HepG2 (cell line): Measurements from ENCODE around the gene DCHS2. TPM values are rescaled to one million over a fixed set of nuclear protein-coding genes. Genes with fewer than 3 reads are reported as not detected.

Experiments
- ATAC-seq: fragments of 200-7000 bp; cut with Tn5 transposase; 3 replicates; pipeline ENCODE4 v1.9.1; 2020; ENCODE audit warnings: mild to moderate bottlenecking, moderate library complexity
- BruUV-seq: library from RNA; stranded (reverse); fragments of 400-500 nt; replicated peaks from 2 replicates; lab custom pipeline; 2021; lab: Mats Ljungman, UMichigan
- CTCF ChIA-PET: fragments of 300-600 bp; formaldehyde crosslinking; extraction: SDS; loops from one replicate; lab custom pipeline; 2021; ENCODE audit warnings: low total read pairs, inconsistent platforms, low intra/inter-chr PET ratio; lab: Yijun Ruan, JAX
- POLR2A ChIA-PET: fragments of 350-600 bp; sonication (Branson Sonifier 250); formaldehyde crosslinking; loops from one replicate; lab custom pipeline; 2020; ENCODE audit warnings: antibody characterized with exemption, inconsistent platforms; lab: Yijun Ruan, JAX
- DNase-seq: peaks from one replicate; pipeline ENCODE4 v3.0.0-alpha.2; 2015; ENCODE audit warnings: low spot score
- FAIRE-seq: peaks from 3 replicates; lab custom pipeline; 2011; peaks lifted over from hg19 to GRCh38; lab: Jason Lieb, UNC
- H2AFZ ChIP-seq: one replicate; pipeline ENCODE4 v1.6.1; 2011; ENCODE audit warnings: low read length, inconsistent platforms
- H3K27ac ChIP-seq: fragments of 300-600 bp; 3 replicates; pipeline ENCODE4 v1.8.0; 2011; ENCODE audit warnings: mixed run types, mild to moderate bottlenecking, mixed read lengths, low read length, inconsistent platforms; ENCODE audit not compliant: insufficient read depth; ENCODE audit errors: extremely low read length
- H3K27me3 ChIP-seq, 2 experiments: fragments of 200-600 bp in 1 of 2; 2 replicates in 1 of 2; 3 replicates in 1 of 2; pipeline versions ENCODE4 v1.6.0 to v1.8.0; 2011; ENCODE audit warnings: low read length in 2 of 2, mild to moderate bottlenecking in 2 of 2, moderate library complexity in 2 of 2, inconsistent platforms in 1 of 2; ENCODE audit not compliant: insufficient read depth in 2 of 2, control insufficient read depth in 1 of 2
- H3K36me3 ChIP-seq, 2 experiments: fragments of 200-600 bp in 1 of 2; replicated peaks in 1 of 2; 2 replicates in 1 of 2; 3 replicates in 1 of 2; pipeline versions ENCODE4 v1.5.1 to v1.8.0; 2011; ENCODE audit warnings: low read length in 2 of 2, inconsistent platforms in 1 of 2; ENCODE audit not compliant: insufficient read depth in 2 of 2, control insufficient read depth in 1 of 2
- H3K4me1 ChIP-seq: 2 replicates; pipeline ENCODE4 v1.5.1; 2012; ENCODE audit warnings: low read length, inconsistent platforms; ENCODE audit not compliant: insufficient read depth
- H3K4me2 ChIP-seq: 2 replicates; pipeline ENCODE4 v1.6.0; 2011; ENCODE audit warnings: low read depth, low read length, inconsistent platforms
- H3K4me3 ChIP-seq, 3 experiments: fragments of 200-600 bp in 1 of 3; sonication (generic), shearing (Covaris generic) in 1 of 3; replicated peaks in 1 of 3; 2 replicates each; pipeline ENCODE4 v1.5.1; 2011 to 2016; ENCODE audit warnings: low read length in 3 of 3, inconsistent platforms in 2 of 3, low read depth in 2 of 3, mild to moderate bottlenecking in 2 of 3, control low read depth in 1 of 3, mixed read lengths in 1 of 3; ENCODE audit not compliant: insufficient read depth in 1 of 3
- H3K79me2 ChIP-seq: one replicate; pipeline ENCODE4 v1.6.1; 2011; ENCODE audit warnings: low read length, inconsistent platforms; ENCODE audit not compliant: insufficient read depth
- H3K9ac ChIP-seq: 2 replicates; pipeline ENCODE4 v1.6.0; 2011; ENCODE audit warnings: mild to moderate bottlenecking, low read depth, low read length, inconsistent platforms; ENCODE audit not compliant: insufficient read depth
- H3K9me3 ChIP-seq: 2 replicates; pipeline ENCODE4 v1.5.1; 2012; ENCODE audit warnings: mild to moderate bottlenecking, low read length
- H4K20me1 ChIP-seq: 2 replicates; pipeline ENCODE4 v1.6.0; 2011; ENCODE audit warnings: inconsistent platforms, mild to moderate bottlenecking, low read length, moderate library complexity; ENCODE audit not compliant: insufficient read depth
- ELF3 ChIP-seq: IDR thresholded peaks from 2 replicates; pipeline ENCODE4 v1.6.1; 2016; ENCODE audit warnings: missing genetic modification reagents, missing compliant biosample characterization
- LCORL ChIP-seq, 2 experiments: fragments of 450-650 bp in 1 of 2; sonication (generic) in 1 of 2; formaldehyde crosslinking in 1 of 2; IDR thresholded peaks; 2 replicates each; pipeline versions ENCODE4 v1.5.0 to v1.6.1; 2017 to 2020; ENCODE audit warnings: antibody characterized with exemption in 1 of 2, missing genetic modification reagents in 1 of 2
- NR3C1 ChIP-seq: sonication (generic); formaldehyde crosslinking; IDR thresholded peaks from 2 replicates; pipeline ENCODE4 v1.4.0; 2020; ENCODE audit warnings: missing genetic modification reagents
- RNF2 ChIP-seq: fragments of 450-650 bp; conservative IDR thresholded peaks from 2 replicates; pipeline ENCODE4 v1.6.1; 2016; ENCODE audit warnings: low read depth
- SETDB1 ChIP-seq: sonication (generic); formaldehyde crosslinking; IDR thresholded peaks from 2 replicates; pipeline ENCODE4 v1.5.1; 2020; ENCODE audit warnings: missing genetic modification reagents, mild to moderate bottlenecking, borderline replicate concordance
- TCF7 ChIP-seq: sonication (generic); IDR thresholded peaks from 2 replicates; pipeline ENCODE4 v1.6.1; 2016; ENCODE audit warnings: antibody characterized with exemption, low read depth
- ZNF337 ChIP-seq: sonication (generic); formaldehyde crosslinking; IDR thresholded peaks from 2 replicates; pipeline ENCODE4 v1.5.1; 2020; ENCODE audit warnings: missing genetic modification reagents, low read depth, mild to moderate bottlenecking, borderline replicate concordance
- ZNF747 ChIP-seq: sonication (generic); formaldehyde crosslinking; IDR thresholded peaks from 2 replicates; pipeline ENCODE4 v1.8.1; 2023; ENCODE audit warnings: missing genetic modification reagents, mild to moderate bottlenecking, borderline replicate concordance
- ZNF761 ChIP-seq: sonication (generic); formaldehyde crosslinking; conservative IDR thresholded peaks from 2 replicates; pipeline ENCODE4 v1.4.0; 2020; ENCODE audit warnings: mild to moderate bottlenecking, missing genetic modification reagents
- ZNF775 ChIP-seq: sonication (generic); formaldehyde crosslinking; IDR thresholded peaks from 2 replicates; pipeline ENCODE4 v1.4.0; 2020; ENCODE audit warnings: missing genetic modification reagents, mild to moderate bottlenecking, moderate library complexity, borderline replicate concordance
- WGBS: methylation state at CpG from one replicate; pipeline ENCODE4 v1.1.6; 2017; ENCODE audit warnings: low lambda C conversion rate; 5-methylcytosine and 5-hydroxymethylcytosine counted together
- in situ Hi-C: cut with HindIII; loops from 2 replicates; pipeline ENCODE4 v1.10.0; 2017; ENCODE audit warnings: low pct_unique_long_range_greater_than_20kb; ENCODE audit not compliant: extremely low pct_ligation_motif_present
- intact Hi-C: fragments of 100-400 bp; cut with micrococcal nuclease; formaldehyde crosslinking; loops from one replicate; pipeline ENCODE4 v1.10.0; 2022; ENCODE audit not compliant: unreplicated experiment
- polyA plus RNA-seq, 8 experiments: library from polyadenylated mRNA; depleted of rRNA in 3 of 8; stranded (reverse) in 7 of 8; unstranded in 1 of 8; fragments of >200 nt; fragmentation: Illumina TruSeq in 4 of 8; extraction: Trizol in 4 of 8; gene quantifications; 2 replicates each; pipeline versions ENCODE4 v1.2.1 to v1.2.3, GENCODE V29; 2011 to 2016; ENCODE audit warnings: low read depth in 4 of 8, missing spikeins in 1 of 8, mixed read lengths in 1 of 8; ENCODE audit not compliant: insufficient read depth in 1 of 8
- total RNA-seq, 5 experiments: library from RNA; depleted of rRNA; stranded (reverse); fragments of >200 nt; fragmentation: Illumina TruSeq; extraction: Trizol; gene quantifications; 2 replicates each; pipeline ENCODE4 v1.2.3, GENCODE V29; 2016; ENCODE audit warnings: low read depth in 1 of 5
- TF ChIP-seq, protein P1 (sequence below): sonication (generic); formaldehyde crosslinking; IDR thresholded peaks from 2 replicates; pipeline ENCODE4 v1.5.0; 2020; ENCODE audit warnings: missing genetic modification reagents
- TF ChIP-seq, protein P2 (sequence below): sonication (generic); formaldehyde crosslinking; conservative IDR thresholded peaks from 2 replicates; pipeline ENCODE4 v1.4.0; 2020; ENCODE audit warnings: missing genetic modification reagents
- TF ChIP-seq, protein P3 (sequence below): sonication (generic); formaldehyde crosslinking; IDR thresholded peaks from 2 replicates; pipeline ENCODE4 v1.8.1; 2023; ENCODE audit warnings: missing genetic modification reagents, inconsistent platforms, borderline replicate concordance

The DCHS2 gene
- total and polyA plus RNA-seq, 2 of the 13 experiments (the other 11 are each of a cell fraction or from before 2014, with no cell fraction given): 0.03 TPM; not detected in 1

DNA sequence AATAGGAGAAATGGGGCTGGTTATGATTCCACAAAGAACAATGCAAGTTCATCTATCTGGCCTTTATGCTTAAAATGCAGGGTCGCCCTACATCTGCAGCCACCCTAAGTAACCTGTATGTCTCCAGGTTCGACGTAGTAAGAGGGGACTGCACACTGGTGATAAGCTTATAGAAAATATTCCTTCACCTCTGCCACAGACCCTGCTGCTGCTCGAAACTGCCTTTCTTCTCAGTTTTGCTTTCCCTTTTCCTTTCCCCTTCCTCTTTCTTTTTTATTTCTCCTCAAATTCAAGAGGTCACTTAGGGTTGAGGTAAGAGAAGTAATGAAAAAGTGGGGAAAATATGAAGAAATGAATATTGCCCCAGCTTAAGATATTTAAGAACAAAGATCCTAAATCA, 123.5 kb downstream of the DCHS2 start:
- H3K4me2 ChIP-seq: no peak overlapping the region
- in situ Hi-C loops: no loop called here
- no peaks in the 10 kb centered on the region for H4K20me1 ChIP-seq
- no peak for ATAC-seq
- no peak overlapping the region for H3K4me3 ChIP-seq
- TF ChIP-seq NR3C1 (CRISPR knock-in tag): no peak
- TF ChIP-seq, protein P1, sequence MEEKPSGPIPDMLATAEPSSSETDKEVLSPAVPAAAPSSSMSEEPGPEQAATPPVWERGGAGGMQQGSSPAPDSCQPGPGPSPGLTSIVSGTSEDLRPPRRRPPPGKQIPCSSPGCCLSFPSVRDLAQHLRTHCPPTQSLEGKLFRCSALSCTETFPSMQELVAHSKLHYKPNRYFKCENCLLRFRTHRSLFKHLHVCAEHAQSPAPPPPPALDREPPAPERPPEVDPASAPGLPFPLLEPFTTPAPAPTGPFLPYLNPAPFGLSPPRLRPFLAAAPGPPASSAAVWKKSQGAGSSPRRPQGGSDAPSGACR (CRISPR knock-in tag): no peak
- TF ChIP-seq, all 625 proteins: peak for 0
- Histone ChIP-seq H2AFZ (no peak overlapping the region), H3K79me2 (no peaks in the 10 kb centered on the region), H3K9ac (no peak overlapping the region), H3K27ac (no peak overlapping the region), H3K4me1 (no peaks in the 10 kb centered on the region), H3K36me3 (no peaks in the 10 kb centered on the region), H3K9me3 (no peaks in the 10 kb centered on the region), H3K27me3 (peaks cover 0 to 3% of the 10 kb centered on the region in 2 experiments; a peak in 1 of 5 replicates)
- POLR2A ChIA-PET: no interaction called here
- CTCF ChIA-PET: no interaction called here
- 6% methylated on average over 4 of the region's 4 CpGs for WGBS
- DNase-seq (no peak), FAIRE-seq (no peak)
- intact Hi-C loops: no loop called here
- no TSS peak for BruUV-seq

DNA sequence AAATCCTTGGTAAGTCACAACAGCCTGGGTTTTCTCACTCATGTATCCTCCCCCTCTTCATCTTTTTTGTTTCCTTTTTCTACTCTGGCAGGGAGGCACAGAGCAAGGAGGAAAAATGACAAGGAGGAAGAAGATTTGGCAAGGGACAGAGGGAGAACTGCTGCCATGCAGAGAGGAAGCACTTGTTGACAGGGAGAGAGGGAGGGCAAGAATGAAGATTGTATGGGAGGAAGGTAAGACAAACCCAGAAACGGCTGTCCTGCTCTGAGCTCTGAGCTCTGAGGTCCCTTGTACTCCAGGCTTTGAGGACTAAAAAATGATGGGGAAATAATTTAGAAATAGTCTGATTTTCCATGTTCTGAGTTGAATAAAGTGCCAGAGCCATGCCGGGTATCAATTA, 123.9 kb downstream of the DCHS2 start:
- no peak overlapping the region for H3K4me3 ChIP-seq
- H2AFZ ChIP-seq: no peak overlapping the region
- intact Hi-C loops: no loop called here
- DNase-seq: no peak
- H3K27ac ChIP-seq: no peak overlapping the region
- H3K9me3 ChIP-seq: no peaks in the 10 kb centered on the region
- no peaks in the 10 kb centered on the region for H4K20me1 ChIP-seq
- FAIRE-seq: no peak
- no peaks in the 10 kb centered on the region for H3K4me1 ChIP-seq
- ATAC-seq: no peak
- ChIA-PET POLR2A (no interaction called here), CTCF (no interaction called here)
- BruUV-seq: no TSS peak
- H3K79me2 ChIP-seq: no peaks in the 10 kb centered on the region
- H3K4me2 ChIP-seq: no peak overlapping the region
- H3K9ac ChIP-seq: no peak overlapping the region
- in situ Hi-C loops: no loop called here
- H3K36me3 ChIP-seq: no peaks in the 10 kb centered on the region
- WGBS: 3% methylated on average over 2 of the region's 2 CpGs
- H3K27me3 ChIP-seq: peaks cover 0 to 3% of the 10 kb centered on the region in 2 experiments; a peak in 1 of 5 replicates
- TF ChIP-seq ZNF747 (CRISPR knock-in tag) (no peak), ZNF761 (no peak), ELF3 (CRISPR knock-in tag) (no peak), ZNF775 (CRISPR knock-in tag) (no peak), ZNF337 (CRISPR knock-in tag) (no peak), LCORL (IDR thresholded peaks at IDR 0.05) (no peak), LCORL (CRISPR knock-in tag; IDR thresholded peaks at IDR 0.05) (no peak), RNF2 (no peak), SETDB1 (CRISPR knock-in tag) (no peak), TCF7 (no peak)
- TF ChIP-seq, protein P2, sequence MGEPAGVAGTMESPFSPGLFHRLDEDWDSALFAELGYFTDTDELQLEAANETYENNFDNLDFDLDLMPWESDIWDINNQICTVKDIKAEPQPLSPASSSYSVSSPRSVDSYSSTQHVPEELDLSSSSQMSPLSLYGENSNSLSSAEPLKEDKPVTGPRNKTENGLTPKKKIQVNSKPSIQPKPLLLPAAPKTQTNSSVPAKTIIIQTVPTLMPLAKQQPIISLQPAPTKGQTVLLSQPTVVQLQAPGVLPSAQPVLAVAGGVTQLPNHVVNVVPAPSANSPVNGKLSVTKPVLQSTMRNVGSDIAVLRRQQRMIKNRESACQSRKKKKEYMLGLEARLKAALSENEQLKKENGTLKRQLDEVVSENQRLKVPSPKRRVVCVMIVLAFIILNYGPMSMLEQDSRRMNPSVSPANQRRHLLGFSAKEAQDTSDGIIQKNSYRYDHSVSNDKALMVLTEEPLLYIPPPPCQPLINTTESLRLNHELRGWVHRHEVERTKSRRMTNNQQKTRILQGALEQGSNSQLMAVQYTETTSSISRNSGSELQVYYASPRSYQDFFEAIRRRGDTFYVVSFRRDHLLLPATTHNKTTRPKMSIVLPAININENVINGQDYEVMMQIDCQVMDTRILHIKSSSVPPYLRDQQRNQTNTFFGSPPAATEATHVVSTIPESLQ (CRISPR knock-in tag): no peak
- TF ChIP-seq, protein P3, sequence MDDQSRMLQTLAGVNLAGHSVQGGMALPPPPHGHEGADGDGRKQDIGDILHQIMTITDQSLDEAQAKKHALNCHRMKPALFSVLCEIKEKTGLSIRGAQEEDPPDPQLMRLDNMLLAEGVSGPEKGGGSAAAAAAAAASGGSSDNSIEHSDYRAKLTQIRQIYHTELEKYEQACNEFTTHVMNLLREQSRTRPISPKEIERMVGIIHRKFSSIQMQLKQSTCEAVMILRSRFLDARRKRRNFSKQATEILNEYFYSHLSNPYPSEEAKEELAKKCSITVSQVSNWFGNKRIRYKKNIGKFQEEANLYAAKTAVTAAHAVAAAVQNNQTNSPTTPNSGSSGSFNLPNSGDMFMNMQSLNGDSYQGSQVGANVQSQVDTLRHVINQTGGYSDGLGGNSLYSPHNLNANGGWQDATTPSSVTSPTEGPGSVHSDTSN: no peak
